CD1c-positive myeloid dendritic cell (primary cell): ENCODE results near the gene BMP7.

Experiments used
- DNase-seq: peaks from one replicate; pipeline ENCODE4 v3.0.0-alpha.2; 2016; ENCODE audit errors: extremely low spot score

The BMP7 gene

DNA sequence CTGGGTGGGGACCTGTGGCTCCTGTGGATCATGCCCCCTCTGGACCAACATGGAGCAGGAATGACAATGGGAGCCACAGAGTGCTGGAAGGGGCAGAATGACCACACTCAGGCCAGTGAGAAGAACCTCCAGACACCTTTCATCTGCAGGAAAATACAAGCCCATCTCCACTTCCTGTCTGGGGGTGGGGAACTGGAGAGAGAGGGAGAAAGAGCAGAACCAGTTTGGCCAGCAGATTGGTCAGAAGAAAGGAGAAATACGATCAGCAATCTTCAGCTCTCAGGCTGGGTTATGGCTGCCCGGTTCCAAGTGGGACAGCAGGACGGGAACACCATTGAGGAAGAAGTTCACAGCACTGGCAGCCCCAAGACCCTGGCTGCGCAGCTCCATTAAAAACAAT lies 37.0 kb downstream of the BMP7 start:
- no peak for DNase-seq

GRCh38 chr20:57225830-57226229 lies 40.6 kb downstream of the BMP7 start:
- no peak for DNase-seq

DNA sequence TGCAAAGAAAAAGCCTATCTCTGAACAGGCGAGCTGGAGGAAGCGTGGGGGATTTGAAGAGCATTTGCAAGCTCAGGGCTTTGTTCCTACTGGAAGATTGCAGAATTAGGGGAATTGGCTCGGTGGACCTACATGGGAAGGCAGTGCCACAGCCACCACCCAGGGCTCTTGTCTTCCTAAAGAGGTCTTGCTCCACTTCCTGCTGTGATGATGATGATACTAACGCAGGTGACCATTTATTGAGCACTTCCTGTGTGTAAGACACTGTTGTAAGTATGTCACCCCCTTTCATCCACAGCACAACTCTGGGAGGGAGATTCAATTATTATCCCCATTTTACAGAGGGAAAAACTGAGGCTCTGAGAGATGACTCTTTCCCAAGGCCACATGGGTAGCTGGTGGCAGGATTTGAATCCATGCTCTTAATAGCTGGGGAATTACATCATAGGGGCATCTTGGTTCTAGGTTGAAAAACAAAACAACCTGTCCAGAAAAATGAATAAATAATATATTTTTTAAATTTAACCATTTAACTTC lies 41.2 kb downstream of the BMP7 start:
- no peak for DNase-seq

- DNase-seq: no peak
These were observed 41.8 kb downstream of the BMP7 start for GRCh38 chr20:57224641-57225138.

- DNase-seq: no peak
These were observed 42.6 kb downstream of the BMP7 start for GRCh38 chr20:57223648-57224489.

DNA sequence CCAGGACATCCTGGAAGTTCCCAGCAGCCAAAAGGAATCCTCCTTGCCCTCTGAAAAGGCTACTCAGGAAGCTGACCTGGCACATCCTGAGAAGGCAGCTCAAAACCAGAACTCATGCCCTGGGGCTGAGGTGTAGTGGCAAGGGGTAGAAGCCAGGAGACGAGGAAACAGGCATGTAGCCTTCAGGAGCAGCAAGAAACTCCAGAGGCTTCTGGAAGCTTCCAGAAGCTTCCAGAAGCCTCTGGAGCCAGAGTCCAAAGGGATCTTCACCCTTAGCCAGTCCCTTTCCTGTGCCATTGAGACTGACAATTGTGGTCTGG lies 43.9 kb downstream of the BMP7 start:
- no peak for DNase-seq

GRCh38 chr20:57221916-57222630 lies 44.4 kb downstream of the BMP7 start:
- no peak for DNase-seq

- no peak for DNase-seq
These were observed 45.9 kb downstream of the BMP7 start for GRCh38 chr20:57220337-57221145.

DNA sequence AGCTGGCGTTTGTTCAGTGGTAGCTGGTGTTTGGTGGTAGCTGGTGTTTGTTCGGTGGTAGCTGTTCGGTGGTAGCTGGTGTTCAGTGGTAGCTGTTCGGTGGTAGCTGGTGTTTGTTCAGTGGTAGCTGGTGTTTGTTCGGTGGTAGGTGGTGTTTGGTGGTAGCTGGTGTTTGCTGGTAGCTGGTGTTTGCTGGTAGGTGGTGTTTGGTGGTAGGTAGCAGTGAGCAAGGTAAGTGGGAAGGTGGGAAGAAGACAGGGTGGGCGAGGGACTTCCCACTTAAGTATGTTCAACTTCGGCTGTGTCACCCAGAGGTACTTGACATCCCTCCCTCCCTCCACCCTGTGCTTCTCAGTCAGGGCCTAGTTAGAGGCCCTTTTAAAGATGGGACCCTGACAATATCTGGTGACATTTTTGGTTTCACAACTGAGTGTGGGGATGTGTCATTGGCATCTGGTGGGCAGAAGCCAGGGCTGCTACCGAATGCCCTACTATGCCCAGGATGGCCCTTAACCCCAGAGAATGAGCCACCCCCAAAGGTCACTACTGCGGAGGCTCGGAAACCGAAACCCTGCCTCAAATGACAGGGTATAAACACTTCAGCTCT lies 47.3 kb downstream of the BMP7 start:
- no peak for DNase-seq

DNA sequence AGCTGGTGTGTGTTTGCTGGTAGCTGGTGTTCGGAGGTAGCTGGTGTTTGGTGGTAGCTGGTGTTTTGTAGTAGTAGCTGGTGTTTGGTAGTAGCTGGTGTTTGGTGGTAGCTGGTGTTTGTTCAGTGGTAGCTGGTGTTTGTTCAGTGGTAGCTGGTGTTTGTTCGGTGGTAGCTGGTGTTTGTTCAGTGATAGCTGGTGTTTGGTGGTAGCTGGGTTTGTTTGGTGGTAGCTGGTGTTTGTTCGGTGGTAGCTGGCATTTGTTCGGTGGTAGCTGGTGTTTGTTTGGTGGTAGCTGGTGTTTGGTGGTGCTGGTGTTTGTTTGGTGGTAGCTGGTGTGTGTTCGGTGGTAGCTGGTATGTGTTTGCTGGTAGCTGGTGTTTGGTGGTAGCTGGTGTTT lies 48.0 kb downstream of the BMP7 start:
- no peak for DNase-seq

DNA sequence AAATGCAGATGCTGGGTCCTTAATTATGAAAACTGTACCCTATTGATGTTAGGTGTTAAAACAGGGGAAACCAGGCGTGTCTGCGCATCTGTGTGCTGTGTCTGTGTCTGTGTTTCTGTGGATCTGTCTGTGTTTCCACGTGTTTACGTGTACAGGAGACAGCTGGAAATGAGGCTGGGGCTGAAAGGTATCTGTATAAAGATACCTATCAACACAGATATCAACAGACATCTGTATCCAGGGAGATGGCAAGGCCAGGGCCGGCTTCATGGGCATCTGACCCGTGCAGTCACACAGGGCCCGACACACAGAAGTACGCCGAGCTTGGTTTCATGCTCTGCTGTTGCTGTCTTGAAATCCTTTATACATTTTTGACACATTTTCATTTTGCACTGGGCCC lies 48.6 kb downstream of the BMP7 start:
- no peak for DNase-seq

DNA sequence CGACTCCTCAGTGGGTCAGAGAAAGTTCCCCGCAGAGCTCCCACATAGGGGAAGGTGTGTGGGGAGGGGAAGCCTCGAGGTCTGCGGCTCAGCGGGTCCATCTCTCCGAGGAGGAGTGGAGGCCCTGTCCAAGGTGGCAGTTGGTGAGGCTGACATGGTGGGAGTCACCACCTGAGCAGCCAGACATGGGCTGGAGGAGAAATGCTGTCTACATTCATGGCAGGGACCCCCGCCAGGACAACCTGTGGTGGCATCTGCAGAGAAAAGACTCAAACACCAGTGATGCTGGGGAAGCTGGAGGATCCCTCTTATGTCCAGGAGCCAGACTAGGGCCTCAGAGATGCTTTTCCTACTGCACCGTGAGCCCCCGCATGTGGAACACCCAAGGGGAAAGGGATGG lies 49.8 kb downstream of the BMP7 start:
- no peak for DNase-seq

DNA sequence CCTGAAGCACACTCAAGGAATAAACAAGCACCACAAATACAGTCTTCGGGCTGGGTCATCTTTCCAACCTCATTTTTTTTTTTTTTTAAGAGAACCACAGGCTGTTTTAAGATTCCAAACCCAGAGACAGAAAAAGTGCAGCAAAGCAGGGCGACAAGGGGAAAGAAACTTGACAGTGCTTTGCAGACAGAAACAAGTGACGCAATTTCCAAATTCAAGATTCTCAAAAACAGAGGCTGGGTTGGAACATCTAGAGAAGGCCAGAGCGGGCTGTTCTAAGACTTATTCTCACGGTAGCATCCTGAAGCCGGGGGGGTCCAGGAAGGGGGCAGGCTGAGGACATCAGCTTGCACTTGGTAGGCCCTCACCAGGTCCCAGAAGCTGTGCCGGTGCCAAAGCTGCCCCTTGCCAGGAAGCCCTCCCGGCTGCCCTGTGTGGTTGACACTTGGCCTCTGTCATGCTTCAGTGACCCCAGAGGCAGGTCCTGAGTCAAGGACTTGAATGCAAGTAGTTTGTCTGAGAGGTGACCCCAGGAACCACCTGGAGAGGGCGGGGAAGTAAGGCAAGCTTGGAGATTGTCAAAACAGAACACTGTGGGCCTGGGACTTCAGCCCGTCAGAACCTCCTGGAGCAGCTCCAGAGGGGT lies 50.5 kb downstream of the BMP7 start:
- DNase-seq: no peak

DNA sequence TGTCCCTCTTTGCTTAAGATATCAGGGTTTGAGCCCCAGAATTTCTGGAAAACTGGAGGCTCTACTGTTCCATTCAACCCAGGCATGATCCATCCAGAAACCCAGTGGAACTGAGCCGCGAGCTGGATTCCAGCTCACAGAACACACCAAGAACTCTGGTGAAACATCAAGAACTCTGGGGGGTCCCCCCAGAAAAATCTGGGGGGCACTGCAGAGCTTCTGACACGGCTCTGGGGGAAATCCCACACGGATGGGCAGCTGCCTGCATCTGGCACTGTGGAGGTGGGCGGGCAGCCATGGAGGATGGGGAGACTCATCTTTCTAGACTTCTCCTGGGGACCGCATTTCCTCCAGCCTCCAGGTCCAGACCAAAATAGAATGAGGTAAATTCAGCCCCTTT lies 51.0 kb downstream of the BMP7 start:
- no peak for DNase-seq

DNA sequence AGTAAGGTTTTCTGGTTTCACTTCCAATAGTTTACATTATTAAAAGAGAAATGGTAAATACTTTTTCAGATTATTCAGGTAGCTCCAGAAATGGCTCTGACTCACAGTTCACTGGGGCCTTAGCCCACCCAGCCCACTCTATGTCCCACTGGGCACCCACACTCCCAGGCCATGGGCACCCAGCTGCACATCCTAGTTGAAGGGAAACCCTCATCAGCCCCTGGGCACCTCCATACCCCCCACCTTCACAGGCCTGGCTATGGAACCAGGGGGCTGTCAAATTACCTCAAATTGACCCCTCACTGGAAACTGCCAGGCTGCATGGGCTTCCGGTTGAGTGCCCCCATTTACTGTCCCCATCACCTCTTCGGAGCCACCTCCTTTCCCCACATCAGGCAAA lies 51.5 kb downstream of the BMP7 start:
- no peak for DNase-seq

- DNase-seq: no peak
These were observed 52.0 kb downstream of the BMP7 start for GRCh38 chr20:57214427-57214826.

- DNase-seq: no peak
These were observed 52.5 kb downstream of the BMP7 start for GRCh38 chr20:57213924-57214323.

DNA sequence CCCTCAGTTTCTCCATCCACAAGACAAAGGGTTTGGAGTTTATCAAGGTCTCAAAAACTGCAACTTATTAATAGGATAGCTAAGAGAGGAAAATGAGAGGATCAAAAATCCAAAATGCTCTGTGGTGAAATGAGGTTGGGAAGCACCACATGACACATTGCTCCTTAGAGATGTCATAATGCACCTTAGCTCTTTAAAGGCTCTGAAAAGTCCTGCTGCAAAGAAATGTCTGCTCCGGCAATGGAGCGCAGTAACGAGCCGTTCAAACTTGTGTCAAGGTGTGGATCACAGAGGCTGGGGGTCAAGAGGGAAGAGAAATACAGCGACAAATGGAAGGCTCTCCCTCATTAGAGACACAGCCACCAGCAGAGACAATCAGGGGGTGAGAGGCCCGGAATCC lies 53.1 kb downstream of the BMP7 start:
- DNase-seq: no peak

DNA sequence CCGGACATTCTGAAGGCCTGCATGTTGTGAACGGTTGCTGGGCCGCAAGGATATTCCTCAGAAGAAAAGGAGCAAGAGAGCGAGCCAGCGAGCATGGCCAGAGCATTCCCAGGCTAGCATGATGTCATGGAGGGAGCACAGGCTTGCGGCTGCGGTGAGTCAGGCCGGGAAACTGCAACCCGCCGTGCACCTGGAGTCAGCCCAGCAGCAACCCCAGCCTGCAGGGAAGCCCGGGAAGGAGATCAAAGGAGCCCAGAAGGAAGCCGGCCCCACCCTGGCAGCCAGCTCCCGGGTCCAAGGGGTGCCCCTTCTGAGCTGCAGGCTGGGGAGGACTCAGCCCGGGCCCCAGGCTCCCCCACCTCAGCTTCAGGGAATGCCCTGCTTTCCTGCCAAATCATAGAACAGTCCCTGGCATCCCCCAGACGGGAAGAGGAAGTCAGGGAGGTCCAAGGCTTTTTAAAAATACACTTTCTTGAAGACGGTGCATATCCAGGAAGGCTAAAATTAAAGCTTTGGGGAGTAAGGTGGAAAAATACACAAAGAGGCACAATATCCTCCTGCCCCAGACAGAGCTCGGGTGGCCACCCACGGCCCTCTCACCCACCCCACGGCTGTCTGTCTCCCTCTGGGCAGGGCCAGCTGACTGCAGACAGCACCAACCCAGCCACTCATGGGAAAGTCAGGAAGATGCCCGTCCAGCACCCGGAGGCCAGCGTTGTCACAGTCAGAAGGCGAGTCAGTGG lies 53.7 kb downstream of the BMP7 start:
- DNase-seq: no peak

DNA sequence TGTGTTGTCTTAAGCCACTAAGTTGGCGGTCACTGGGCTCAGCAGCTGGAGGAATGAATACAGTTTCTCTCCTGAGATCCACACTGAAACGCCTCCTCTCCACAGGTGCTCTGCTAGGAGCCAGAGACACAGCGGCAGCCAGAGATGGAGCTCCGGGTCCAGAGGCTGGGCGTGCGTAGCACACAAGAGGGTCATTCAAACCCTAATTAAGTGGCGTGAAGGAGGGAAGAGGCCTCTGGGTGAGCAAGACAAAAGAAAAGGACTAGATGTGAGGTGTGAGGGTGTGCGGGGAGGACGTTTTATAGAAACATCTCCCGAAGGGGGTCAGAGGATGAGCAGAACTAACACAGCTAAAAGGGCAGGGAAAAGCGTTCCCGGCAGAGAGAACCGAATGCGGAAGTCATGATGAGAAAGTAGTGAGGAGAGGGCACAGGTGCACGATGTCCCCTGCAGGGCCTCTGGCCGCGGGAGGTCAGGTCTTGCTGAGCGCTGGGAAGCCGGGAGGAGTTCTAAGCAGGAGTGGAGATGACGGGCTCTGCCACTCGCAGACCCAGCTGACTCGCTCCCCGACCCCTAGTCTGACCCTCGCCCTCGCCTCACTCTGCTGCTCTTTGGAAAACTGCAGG lies 54.4 kb downstream of the BMP7 start:
- DNase-seq: no peak
